Measurements from ENCODE around the gene MYCL.

The MYCL gene

GRCh38 chr1:39901714-39902459, at the start of gene MYCL:
Gene MYCL, minus strand, starts transcription at chr1:39901917. Its CDS starts 483 bp downstream, at chr1:39901434.
- peak; percentile 69 to 95 (median 87) for DNase-seq
- intact Hi-C loops (cut with DNase I) = loop anchor here (5.0 to 10.0 kb wide), 3 partner anchors 70 to 133 kb away; no protein-coding TSS in a partner anchor

DNA sequence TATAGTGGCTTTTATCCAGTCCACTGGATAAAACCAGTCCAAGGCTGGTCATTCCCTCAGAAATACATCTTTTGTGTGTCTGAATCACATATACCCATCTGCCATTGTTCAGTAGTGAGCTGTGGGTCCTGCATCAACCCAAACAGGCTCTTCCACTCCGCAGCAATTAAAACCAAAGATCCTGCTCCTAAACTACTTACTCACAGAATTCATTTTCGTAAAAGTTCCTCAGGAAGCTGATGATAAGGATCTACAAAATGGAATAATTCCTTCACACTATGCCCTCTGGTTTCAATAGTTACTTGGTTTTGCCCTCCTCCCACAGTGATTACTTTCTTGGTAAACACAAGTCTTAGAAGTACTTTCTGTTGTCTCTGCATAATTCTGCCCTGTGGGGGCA, 48.2 kb upstream of the MYCL start:
- intact Hi-C loops (cut with DNase I) = no loop called here
- DNase-seq = no peak

DNA sequence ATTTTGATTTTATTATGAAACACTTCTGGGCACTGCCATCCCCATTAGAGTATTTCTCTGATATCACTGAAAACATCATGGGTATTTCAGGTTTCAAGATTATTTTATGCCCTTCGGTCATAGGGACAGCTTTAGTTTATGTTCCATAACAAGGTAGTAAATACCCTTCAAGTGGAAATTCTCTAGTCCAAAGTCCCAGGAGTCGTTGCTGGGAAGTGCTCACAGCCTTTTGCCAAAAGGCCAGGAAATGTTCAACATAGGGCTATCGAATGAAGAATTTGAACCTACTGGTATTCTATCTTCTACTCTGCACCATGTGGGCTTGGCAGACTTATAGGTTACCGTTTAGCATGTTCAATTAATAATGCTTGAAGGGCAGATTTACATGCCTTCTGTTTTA, 45.5 kb upstream of the MYCL start:
- intact Hi-C loops (cut with DNase I) = no loop called here
- no peak for DNase-seq

DNA sequence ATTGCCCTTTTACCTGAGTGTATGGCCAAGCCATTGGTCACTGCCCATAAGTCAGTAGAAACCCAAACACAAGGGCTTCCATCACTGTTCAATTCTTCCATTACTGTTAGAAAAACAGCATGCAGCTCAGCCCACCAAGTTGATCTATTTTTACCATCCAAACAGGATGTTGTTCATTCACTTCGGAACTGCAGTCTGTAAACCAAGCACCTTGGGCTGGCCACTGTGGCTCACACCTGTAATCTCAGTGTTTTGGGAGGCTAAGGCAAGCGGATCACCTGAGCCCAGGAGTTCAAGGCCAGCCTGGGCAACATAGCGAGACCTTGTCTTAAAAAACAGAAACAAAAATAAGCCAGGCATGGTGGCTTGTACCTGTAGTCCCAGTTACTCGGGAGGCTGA, 44.5 kb upstream of the MYCL start:
- DNase-seq = no peak
- intact Hi-C loops (cut with DNase I) = no loop called here

GRCh38 chr1:39944410-39945112, 42.8 kb upstream of the MYCL start:
- no peak for DNase-seq

GRCh38 chr1:39943471-39944290, 42.0 kb upstream of the MYCL start:
- intact Hi-C loops (cut with DNase I) = no loop called here

More at GRCh38 chr1:39944410-39945112, 42.8 kb upstream of the MYCL start:
- intact Hi-C loops (cut with DNase I) = no loop called here

GRCh38 chr1:39940980-39941871, 39.5 kb upstream of the MYCL start:
- DNase-seq = no peak
- intact Hi-C loops (cut with DNase I) = no loop called here

More at GRCh38 chr1:39943471-39944290, 42.0 kb upstream of the MYCL start:
- DNase-seq = no peak

- intact Hi-C loops (cut with DNase I) = no loop called here
- peak in 15 of 42 donors; percentile 11 to 67 (median 29) for DNase-seq
Measured at GRCh38 chr1:39940253-39940652, 38.5 kb upstream of the MYCL start.

DNA sequence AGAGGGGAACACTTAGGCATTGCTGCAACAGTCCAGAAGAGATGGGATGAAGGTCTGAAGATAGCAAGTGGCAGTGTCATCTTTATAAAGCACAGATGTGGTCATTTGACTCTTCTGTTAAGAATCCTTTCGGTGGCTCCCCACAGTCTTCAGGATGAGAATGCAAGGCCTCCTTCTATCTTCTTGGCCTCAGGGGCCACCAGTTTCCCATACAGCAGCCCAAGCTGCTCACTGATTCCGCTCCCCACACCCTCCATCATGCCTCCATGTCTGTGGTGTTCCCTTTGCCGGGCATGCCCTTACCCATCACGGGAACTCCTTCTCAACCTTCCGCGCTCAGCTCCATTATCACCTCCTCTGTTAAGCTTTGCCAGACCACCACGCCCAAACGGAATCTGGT, 37.1 kb upstream of the MYCL start:
- no peak for DNase-seq
- intact Hi-C loops (cut with DNase I) = no loop called here

- intact Hi-C loops (cut with DNase I) = no loop called here
- peak in 11 of 42 donors; percentile 20 to 49 (median 34) for DNase-seq
Measured at GRCh38 chr1:39936724-39937491, 35.2 kb upstream of the MYCL start.

DNA sequence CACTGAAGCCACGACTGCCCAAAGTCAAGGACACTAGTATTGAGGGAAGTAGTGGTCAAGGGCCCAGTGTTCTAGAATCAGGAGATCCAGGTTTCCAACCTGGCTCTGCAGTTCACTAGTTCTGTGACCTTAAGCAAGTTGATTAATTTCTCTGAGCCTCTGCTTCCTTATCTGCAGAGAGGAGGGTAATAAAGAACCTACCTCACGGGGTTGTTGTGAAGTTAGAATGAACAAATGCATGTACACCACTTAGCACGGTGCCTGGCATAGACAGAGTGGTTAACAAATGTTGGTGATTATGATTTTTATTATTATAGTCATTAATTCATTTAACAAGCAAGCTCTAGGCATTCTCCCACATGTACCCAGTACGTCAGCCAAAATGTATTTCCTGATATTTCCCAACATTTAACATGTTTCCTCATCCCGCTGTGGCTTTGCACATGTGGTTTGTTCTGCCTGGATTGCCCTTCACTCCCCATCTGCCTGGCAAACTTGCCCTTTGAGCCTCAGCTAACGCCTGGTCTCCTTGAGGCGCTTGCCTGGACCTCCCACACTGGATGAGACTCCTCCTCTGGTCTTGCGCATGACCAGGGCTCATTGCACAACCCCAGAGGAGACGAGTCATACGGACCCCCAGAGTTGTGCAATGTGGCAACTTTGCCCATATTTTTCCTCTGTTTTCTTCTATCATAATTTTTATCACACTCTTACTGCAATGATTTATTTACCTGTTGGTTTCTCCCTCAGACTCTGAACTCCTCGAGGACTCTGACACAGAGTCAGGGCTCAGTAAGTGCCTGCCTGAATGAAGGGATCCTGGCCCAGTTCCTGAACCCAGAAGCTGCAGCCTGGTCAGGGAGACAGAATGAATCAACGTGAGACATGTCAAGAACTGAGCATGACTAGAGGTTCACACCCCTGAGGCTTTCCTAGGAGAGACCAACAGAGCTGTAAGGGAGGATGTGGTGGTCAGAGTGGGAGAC, 32.5 kb upstream of the MYCL start:
- intact Hi-C loops (cut with DNase I) = no loop called here
- peak in 32 of 42 donors; percentile 15 to 71 (median 43) for DNase-seq

GRCh38 chr1:39928809-39929587, 27.3 kb upstream of the MYCL start:
- DNase-seq = no peak
- intact Hi-C loops (cut with DNase I) = no loop called here

DNA sequence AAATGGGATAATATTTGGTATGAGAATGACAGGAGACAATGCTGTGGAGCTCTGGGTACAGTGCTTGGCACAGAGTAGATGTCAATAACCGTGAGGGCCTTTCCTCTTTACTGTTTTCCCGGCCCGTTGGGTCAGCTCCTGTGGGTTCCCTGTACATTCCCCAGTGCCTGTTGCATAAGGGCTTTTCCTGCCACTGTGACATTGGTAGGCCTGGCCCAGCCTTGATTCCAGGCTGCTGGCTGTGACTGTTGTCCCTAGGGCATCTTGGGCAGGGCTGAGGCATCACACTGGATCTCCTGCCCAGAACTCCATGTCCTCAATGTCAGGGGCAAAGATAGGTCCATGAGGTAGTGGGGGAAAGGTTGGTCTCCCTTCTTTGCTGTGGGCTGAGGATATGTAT, 25.8 kb upstream of the MYCL start:
- DNase-seq = no peak
- intact Hi-C loops (cut with DNase I) = no loop called here

DNA sequence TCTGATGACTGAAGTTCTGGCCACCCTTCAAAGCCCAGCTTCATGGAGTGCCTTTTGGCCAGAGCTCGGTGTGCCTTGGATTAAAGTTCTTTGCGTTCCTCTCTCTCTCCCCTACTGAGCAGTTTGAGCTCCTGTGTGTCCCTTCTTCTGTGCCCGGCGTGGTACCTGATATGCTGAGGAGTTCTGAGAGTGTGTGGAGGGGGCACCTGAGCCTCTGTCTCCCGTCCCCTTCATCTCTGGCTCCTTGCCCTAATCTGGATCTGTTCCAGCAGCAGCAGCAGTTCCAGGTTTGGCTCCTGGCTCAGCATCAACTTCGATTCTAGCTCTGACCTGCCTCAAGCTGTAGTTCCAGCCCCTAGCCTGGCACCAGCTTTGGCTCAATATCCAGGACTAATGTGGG, 25.1 kb upstream of the MYCL start:
- intact Hi-C loops (cut with DNase I) = no loop called here
- DNase-seq = no peak

- no peak for DNase-seq
- intact Hi-C loops (cut with DNase I) = no loop called here
Measured at GRCh38 chr1:39926343-39926793, 24.7 kb upstream of the MYCL start.
